Ascending aorta (tissue), 2 donors: ENCODE data around the gene C10orf71. TPM values are rescaled to one million over a fixed set of nuclear protein-coding genes. Genes with fewer than 3 reads are reported as not detected.

ENCODE experiments used
- DNase-seq, 2 donors: peaks; one replicate each; pipeline ENCODE4 v3.0.0-alpha.2; 2019; ENCODE audit warnings: low spot score in 2 of 2
- H3K27ac ChIP-seq, 2 donors: fragments of 200-600 bp; sonication (generic); one replicate each; pipeline ENCODE4 v1.5.1; 2016 to 2017; ENCODE audit warnings: mild to moderate bottlenecking in 1 of 2
- H3K27me3 ChIP-seq: fragments of 200-600 bp; sonication (generic); one replicate; pipeline ENCODE4 v1.5.1; 2017
- H3K36me3 ChIP-seq, 2 donors: fragments of 200-600 bp; sonication (generic); one replicate each; pipeline ENCODE4 v1.5.1; 2016
- H3K4me1 ChIP-seq, 2 donors: fragments of 200-600 bp; sonication (generic); one replicate each; pipeline ENCODE4 v1.5.1; 2016 to 2017; ENCODE audit warnings: mild to moderate bottlenecking in 1 of 2
- H3K4me3 ChIP-seq, 2 donors: fragments of 200-600 bp; sonication (generic); one replicate each; pipeline ENCODE4 v1.5.1; 2016 to 2017; ENCODE audit warnings: mild to moderate bottlenecking in 1 of 2
- H3K9me3 ChIP-seq, 2 donors: fragments of 200-600 bp; sonication (generic); one replicate each; pipeline ENCODE4 v1.5.1; 2016
- intact Hi-C: fragments of 100-400 bp; cut with DNase I; formaldehyde crosslinking; loops from one replicate; pipeline ENCODE4 v1.15.1; 2023
- total RNA-seq: library from RNA; depleted of rRNA; stranded (reverse); fragments of >200 nt; gene quantifications from one replicate; pipeline ENCODE4 v1.1.0, GENCODE V29; 2016
- TF ChIP-seq, protein P1 (sequence below), 3 experiments: fragments of 200-600 bp in 2 of 3; fragments of 450-650 bp in 1 of 3; sonication (generic) in 2 of 3; IDR thresholded peaks; one replicate each; pipeline ENCODE4 v1.5.1; 2016 to 2019; ENCODE audit warnings: antibody characterized with exemption in 3 of 3, mild to moderate bottlenecking in 1 of 3, moderate library complexity in 1 of 3

C10orf71 gene
- total RNA-seq, 1 donor from 2014 or later, result not detected

DNA sequence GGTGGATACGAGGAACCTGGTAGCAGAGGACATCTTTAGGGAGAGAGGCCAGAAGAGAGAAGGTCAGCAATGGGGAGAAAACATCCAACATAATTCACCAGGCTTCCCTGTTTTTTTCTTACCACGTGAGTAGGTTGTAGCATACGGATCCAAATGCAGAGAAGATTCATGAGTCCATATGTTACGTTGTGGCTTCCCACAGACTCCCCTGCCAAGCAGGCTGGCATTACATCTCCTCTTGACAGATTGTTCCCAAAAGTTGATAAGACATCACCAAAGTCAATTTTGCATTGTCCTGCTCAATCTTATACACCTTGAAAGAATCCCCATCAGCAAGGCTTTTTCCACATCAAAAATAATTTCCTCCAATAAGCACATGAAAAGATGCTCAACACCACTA, 57.2 kb downstream of the C10orf71 start:
- Histone ChIP-seq H3K27ac (no peak overlapping the region), H3K27me3 (no peaks in the 10 kb centered on the region), H3K4me1 (no peaks in the 10 kb centered on the region), H3K4me3 (no peak overlapping the region), H3K36me3 (no peaks in the 10 kb centered on the region), H3K9me3 (no peaks in the 10 kb centered on the region)
- TF ChIP-seq, protein P1, sequence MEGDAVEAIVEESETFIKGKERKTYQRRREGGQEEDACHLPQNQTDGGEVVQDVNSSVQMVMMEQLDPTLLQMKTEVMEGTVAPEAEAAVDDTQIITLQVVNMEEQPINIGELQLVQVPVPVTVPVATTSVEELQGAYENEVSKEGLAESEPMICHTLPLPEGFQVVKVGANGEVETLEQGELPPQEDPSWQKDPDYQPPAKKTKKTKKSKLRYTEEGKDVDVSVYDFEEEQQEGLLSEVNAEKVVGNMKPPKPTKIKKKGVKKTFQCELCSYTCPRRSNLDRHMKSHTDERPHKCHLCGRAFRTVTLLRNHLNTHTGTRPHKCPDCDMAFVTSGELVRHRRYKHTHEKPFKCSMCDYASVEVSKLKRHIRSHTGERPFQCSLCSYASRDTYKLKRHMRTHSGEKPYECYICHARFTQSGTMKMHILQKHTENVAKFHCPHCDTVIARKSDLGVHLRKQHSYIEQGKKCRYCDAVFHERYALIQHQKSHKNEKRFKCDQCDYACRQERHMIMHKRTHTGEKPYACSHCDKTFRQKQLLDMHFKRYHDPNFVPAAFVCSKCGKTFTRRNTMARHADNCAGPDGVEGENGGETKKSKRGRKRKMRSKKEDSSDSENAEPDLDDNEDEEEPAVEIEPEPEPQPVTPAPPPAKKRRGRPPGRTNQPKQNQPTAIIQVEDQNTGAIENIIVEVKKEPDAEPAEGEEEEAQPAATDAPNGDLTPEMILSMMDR (IDR thresholded peaks at IDR 0.05), result no peak
- intact Hi-C loops, result no loop called here
- no peak for DNase-seq

DNA sequence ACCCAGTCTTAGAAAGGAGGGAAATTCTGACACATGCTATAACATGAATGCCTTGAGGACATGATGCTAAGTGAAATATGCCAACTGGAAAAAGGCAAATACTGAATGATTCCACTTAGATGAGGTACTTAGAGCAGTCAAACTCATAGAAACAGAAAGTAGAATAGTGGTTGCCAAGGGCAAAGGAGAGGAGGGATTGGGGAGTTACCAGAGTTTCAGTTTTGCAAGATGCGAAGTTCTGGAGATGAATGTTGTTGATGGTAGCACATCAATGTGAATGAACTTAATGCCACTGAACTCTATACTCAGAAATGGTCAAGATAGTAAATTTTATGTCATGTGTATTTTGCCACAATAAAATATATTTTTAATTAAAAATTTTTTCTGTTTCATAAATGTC, 58.0 kb downstream of the C10orf71 start:
- no peak overlapping the region for H3K27ac ChIP-seq
- no peaks in the 10 kb centered on the region for H3K4me1 ChIP-seq
- no peak for DNase-seq
- TF ChIP-seq, protein P1 (IDR thresholded peaks at IDR 0.05), result no peak
- H3K36me3 ChIP-seq, result no peaks in the 10 kb centered on the region
- no peaks in the 10 kb centered on the region for H3K27me3 ChIP-seq
- intact Hi-C loops, result no loop called here
- H3K4me3 ChIP-seq, result no peak overlapping the region
- H3K9me3 ChIP-seq, result no peaks in the 10 kb centered on the region

DNA sequence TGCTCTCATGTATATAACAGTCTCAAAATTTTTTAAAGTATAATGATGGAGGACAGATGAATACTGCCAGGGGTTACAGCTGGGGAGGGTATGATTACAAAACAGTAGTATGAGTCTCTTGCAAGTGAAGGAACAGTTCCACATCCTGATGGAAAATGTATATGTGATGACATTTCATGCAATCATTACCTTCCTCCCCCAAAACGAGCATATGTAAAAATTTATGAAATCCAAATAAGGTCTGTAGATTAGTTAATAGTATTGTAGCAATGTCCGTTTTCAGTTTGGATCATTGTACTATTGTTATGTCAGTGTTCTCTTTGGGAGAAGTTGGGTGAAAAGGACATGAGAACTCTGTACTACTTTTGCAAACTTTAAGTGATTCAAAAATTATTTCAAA, 58.9 kb downstream of the C10orf71 start:
- Histone ChIP-seq H3K9me3 (no peaks in the 10 kb centered on the region), H3K4me1 (no peaks in the 10 kb centered on the region), H3K27me3 (no peaks in the 10 kb centered on the region), H3K36me3 (no peaks in the 10 kb centered on the region), H3K4me3 (no peak overlapping the region), H3K27ac (no peak overlapping the region)
- intact Hi-C loops, result no loop called here
- no peak for DNase-seq
- TF ChIP-seq, protein P1 (IDR thresholded peaks at IDR 0.05), result no peak

DNA sequence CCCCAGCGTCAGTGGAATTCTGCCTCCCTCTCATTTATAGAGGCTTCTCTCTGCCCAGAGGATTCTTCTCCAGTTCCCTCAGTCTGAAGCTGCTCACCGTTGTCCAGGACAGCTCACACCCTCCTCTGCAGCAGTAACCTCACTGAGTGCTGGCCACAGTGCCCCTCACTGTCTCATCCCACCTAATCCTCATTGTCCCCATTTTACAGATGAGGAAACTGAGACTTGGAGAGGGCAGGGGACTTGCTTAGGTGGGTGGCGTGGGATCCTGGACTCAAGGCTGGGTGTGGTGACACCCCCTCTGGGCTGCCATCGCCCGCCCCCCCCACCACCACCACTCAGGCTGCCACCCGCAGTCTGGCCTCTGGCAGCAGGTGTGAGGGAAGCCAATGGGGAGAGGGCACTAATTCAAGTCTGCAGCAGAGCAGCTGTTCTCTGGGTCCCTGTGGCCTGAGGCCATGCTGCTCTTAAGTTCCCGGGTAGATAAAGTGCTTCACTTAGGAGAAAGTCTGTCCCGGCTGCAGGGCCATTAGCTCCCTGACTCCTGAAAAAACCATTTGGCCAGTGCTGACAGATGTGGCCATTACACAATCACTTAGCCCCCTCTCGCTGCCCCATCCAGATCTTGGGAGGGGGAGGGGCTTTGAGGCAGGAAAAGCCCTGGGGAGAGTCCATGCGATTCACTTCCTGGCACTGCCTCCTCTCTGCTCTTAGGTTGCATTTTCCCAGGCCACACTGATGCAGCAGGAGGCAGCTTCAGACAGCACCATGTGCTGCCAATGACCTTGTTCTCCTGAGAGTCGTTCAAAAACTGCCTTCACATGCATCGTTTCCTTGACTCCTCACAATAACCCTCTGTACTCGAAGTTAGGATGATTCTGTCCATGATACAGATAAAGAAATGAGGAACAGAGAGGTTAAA, 60.6 kb downstream of the C10orf71 start:
- Histone ChIP-seq H3K4me3 (no peak overlapping the region), H3K4me1 (no peaks in the 10 kb centered on the region)
- intact Hi-C loops, result no loop called here

DNA sequence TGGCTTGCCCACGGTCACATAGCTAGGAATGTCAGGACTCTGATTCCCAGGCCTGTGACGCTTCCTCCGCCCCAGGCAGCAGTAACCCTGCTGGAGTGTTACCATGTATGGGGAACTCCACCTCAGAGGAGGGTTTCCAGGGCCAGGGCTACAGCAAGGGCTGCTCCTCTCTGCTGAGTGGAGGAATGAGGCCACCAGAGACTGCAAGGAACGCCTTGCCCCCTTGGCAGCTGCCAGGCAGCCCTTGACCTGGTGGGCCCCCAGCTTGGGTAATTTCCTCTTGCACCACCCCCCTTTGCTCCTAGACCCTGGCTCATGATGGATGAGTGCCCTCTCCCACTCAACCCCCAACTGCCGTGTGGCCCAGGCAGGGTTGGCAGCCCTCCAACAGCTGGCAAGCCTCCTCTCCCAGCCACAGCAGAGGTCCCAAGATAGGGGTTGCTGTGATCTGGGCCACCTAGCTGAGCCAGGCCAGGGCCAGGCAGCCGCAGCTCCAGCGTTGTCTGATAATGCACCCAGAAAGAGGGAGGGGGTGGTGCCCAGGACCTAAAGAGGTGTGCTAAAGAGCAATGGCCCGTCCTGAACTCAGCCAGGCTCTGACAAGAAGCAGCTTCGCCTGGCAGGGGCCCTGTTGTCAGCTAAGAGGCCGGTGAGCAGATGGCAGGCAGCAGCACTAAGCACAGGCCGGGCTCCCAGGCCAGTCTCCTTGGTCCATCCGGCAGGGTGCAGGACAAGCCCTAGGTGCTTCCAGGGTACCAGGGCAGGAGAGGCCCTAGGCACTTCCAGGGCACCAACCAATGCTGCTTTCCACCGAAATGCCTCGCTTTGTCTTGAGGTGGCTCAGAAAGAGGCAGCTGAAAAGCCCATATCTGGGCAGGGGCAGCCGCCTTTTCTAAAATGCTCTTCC, 61.6 kb downstream of the C10orf71 start:
- TF ChIP-seq, protein P1 (IDR thresholded peaks at IDR 0.05), result no peak
- Histone ChIP-seq H3K4me3 (no peak overlapping the region), H3K36me3 (no peaks in the 10 kb centered on the region), H3K9me3 (no peaks in the 10 kb centered on the region), H3K4me1 (no peaks in the 10 kb centered on the region), H3K27me3 (no peaks in the 10 kb centered on the region), H3K27ac (no peak overlapping the region)
- intact Hi-C loops, result no loop called here
- DNase-seq, result no peak

More for the DNA sequence above, 60.6 kb downstream of the C10orf71 start:
- Histone ChIP-seq H3K36me3 (no peaks in the 10 kb centered on the region), H3K27ac (no peak overlapping the region), H3K9me3 (no peaks in the 10 kb centered on the region), H3K27me3 (no peaks in the 10 kb centered on the region)
- no peak for DNase-seq
- TF ChIP-seq, protein P1 (IDR thresholded peaks at IDR 0.05), result no peak
